NT2/D1 (cell line): Measurements from ENCODE around the gene SOCS6.
A peak's percentile ranks its signal among the peaks of the same experiment; 100 is the strongest.
"Not testable (repeated sequence)": the region's sequence is repeated elsewhere in the genome, so short reads cannot be mapped to it uniquely, and the experiment has no call there.

Experiments
- DNase-seq: peaks from one replicate; pipeline ENCODE4 v3.0.0-alpha.2; 2011; ENCODE audit warnings: low read depth, low spot score
- H3K27me3 ChIP-seq: 2 replicates; pipeline ENCODE4 v1.6.0; 2011; ENCODE audit warnings: mild to moderate bottlenecking; ENCODE audit not compliant: insufficient read length, insufficient read depth
- H3K36me3 ChIP-seq: 2 replicates; pipeline ENCODE4 v1.6.1; 2011; ENCODE audit warnings: mild to moderate bottlenecking, low read length, mixed read lengths; ENCODE audit not compliant: insufficient read depth, insufficient read length
- H3K4me1 ChIP-seq: 2 replicates; pipeline ENCODE4 v1.5.1; 2011; ENCODE audit not compliant: insufficient read depth, insufficient read length
- H3K4me3 ChIP-seq: 2 replicates; pipeline ENCODE4 v1.5.1; 2011; ENCODE audit warnings: low read depth; ENCODE audit not compliant: insufficient read length
- H3K9ac ChIP-seq: 2 replicates; pipeline ENCODE4 v1.6.0; 2011; ENCODE audit warnings: low read depth; ENCODE audit not compliant: insufficient read length
- H3K9me3 ChIP-seq: 2 replicates; pipeline ENCODE4 v1.5.1; 2011; ENCODE audit warnings: mild to moderate bottlenecking, low read length; ENCODE audit not compliant: insufficient read depth
- SUZ12 ChIP-seq: IDR thresholded peaks from 2 replicates; pipeline ENCODE4 v1.6.1; 2011; ENCODE audit not compliant: insufficient read length, insufficient read depth; ENCODE audit errors: extremely low read depth
- YY1 ChIP-seq: IDR thresholded peaks from 2 replicates; pipeline ENCODE4 v1.6.1; 2011; ENCODE audit not compliant: insufficient read length, insufficient read depth
- ZNF274 ChIP-seq: IDR thresholded peaks from 2 replicates; pipeline ENCODE4 v1.6.1; 2011; ENCODE audit warnings: mild to moderate bottlenecking, low read depth, low read length

Gene SOCS6

GRCh38 chr18:70339915-70340314 lies 51.1 kb downstream of the SOCS6 start:
- H3K27me3 ChIP-seq: no peaks in the 10 kb centered on the region
- H3K4me1 ChIP-seq: no peaks in the 10 kb centered on the region
- peaks cover 20% of the 10 kb centered on the region for H3K9me3 ChIP-seq
- no peaks in the 10 kb centered on the region for H3K36me3 ChIP-seq
- no peak for TF ChIP-seq YY1
- TF ChIP-seq ZNF274: no peak
- TF ChIP-seq SUZ12: no peak
- no peak for DNase-seq
- no peak overlapping the region for H3K4me3 ChIP-seq
- no peak overlapping the region for H3K9ac ChIP-seq

- H3K36me3 ChIP-seq, H3K4me3 ChIP-seq, H3K27me3 ChIP-seq, H3K9ac ChIP-seq, H3K4me1 ChIP-seq: not testable (repeated sequence)
- H3K9me3 ChIP-seq: peaks cover 26% of the 10 kb centered on the region
- DNase-seq: peak; percentile 16
These were observed 59.6 kb downstream of the SOCS6 start for GRCh38 chr18:70348481-70348880.

- no peak overlapping the region for H3K9ac ChIP-seq
- DNase-seq: no peak
- no peak overlapping the region for H3K4me3 ChIP-seq
- H3K4me1 ChIP-seq: no peaks in the 10 kb centered on the region
- peaks cover 31% of the 10 kb centered on the region for H3K9me3 ChIP-seq
- H3K27me3 ChIP-seq: no peaks in the 10 kb centered on the region
- H3K36me3 ChIP-seq: no peaks in the 10 kb centered on the region
- TF ChIP-seq YY1 (no peak), SUZ12 (no peak), ZNF274 (no peak)
These were observed 60.5 kb downstream of the SOCS6 start for GRCh38 chr18:70349316-70349715.

- Histone ChIP-seq H3K9me3 (peaks cover 29% of the 10 kb centered on the region), H3K9ac (no peak overlapping the region), H3K36me3 (no peaks in the 10 kb centered on the region), H3K4me1 (no peaks in the 10 kb centered on the region), H3K27me3 (no peaks in the 10 kb centered on the region), H3K4me3 (no peak overlapping the region)
- TF ChIP-seq YY1 (no peak), SUZ12 (no peak), ZNF274 (no peak)
- no peak for DNase-seq
These were observed 65.2 kb downstream of the SOCS6 start for GRCh38 chr18:70354080-70354479.

GRCh38 chr18:70354771-70355170 lies 65.9 kb downstream of the SOCS6 start:
- Histone ChIP-seq H3K9me3 (peaks cover 22% of the 10 kb centered on the region; the same call in 1 of the 2 replicates), H3K27me3 (no peaks in the 10 kb centered on the region), H3K4me1 (no peaks in the 10 kb centered on the region), H3K9ac (no peak overlapping the region), H3K36me3 (no peaks in the 10 kb centered on the region), H3K4me3 (no peak overlapping the region)
- DNase-seq: no peak
- TF ChIP-seq ZNF274 (no peak), SUZ12 (no peak), YY1 (no peak)

- no peaks in the 10 kb centered on the region for H3K36me3 ChIP-seq
- H3K27me3 ChIP-seq: no peaks in the 10 kb centered on the region
- H3K4me3 ChIP-seq: no peak overlapping the region
- H3K9me3 ChIP-seq: peaks cover 12% of the 10 kb centered on the region; the same call in 1 of the 2 replicates
- TF ChIP-seq ZNF274 (no peak), YY1 (no peak), SUZ12 (no peak)
- H3K9ac ChIP-seq: no peak overlapping the region
- DNase-seq: no peak
- H3K4me1 ChIP-seq: no peaks in the 10 kb centered on the region
These were observed 67.0 kb downstream of the SOCS6 start for GRCh38 chr18:70355620-70356385.

- H3K36me3 ChIP-seq, H3K4me3 ChIP-seq, DNase-seq, H3K27me3 ChIP-seq, H3K4me1 ChIP-seq, H3K9ac ChIP-seq: not testable (repeated sequence)
- 0 out of 2 replicates have a peak, but pooled peaks cover 10% of the 10 kb centered on the region for H3K9me3 ChIP-seq
These were observed 69.2 kb downstream of the SOCS6 start for GRCh38 chr18:70358105-70358406.

GRCh38 chr18:70359071-70359470 lies 70.2 kb downstream of the SOCS6 start:
- H3K9ac ChIP-seq: no peak overlapping the region
- DNase-seq: no peak
- no peaks in the 10 kb centered on the region for H3K4me1 ChIP-seq

More at GRCh38 chr18:70359071-70359470, 70.2 kb downstream of the SOCS6 start:
- TF ChIP-seq YY1 (no peak), SUZ12 (no peak), ZNF274 (no peak)
- Histone ChIP-seq H3K4me3 (no peak overlapping the region), H3K9me3 (0 out of 2 replicates have a peak, but pooled peaks cover 8% of the 10 kb centered on the region), H3K36me3 (no peaks in the 10 kb centered on the region), H3K27me3 (no peaks in the 10 kb centered on the region)
